ENCODE measurements around the gene FBXO24.

The FBXO24 gene

DNA sequence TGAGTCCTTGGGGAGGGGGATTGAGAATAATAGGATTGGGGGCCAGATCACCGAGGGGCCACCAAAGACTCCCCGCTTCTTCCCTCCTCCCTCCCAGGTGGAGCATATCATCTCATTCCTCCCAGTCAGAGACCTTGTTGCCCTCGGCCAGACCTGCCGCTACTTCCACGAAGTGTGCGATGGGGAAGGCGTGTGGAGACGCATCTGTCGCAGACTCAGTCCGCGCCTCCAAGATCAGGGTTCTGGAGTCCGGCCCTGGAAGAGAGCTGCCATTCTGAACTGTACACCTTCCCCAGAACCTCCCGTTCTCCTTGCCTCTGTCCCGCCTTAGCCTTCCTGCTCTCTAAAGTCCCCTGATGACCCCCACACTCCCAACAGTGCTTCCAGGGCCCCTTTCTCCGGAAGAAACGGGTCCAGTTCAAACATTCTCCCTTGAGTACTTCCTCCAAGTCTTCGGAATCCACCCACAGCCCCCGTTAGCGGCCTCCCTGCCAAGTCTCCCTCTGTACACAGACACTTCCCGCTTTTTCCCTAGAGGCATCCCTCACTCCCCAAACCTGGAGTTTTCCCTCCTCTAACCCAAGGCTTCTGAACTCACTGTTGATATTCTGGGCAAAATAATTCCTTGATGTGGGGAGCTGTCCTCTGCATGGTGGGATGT is 4.1 kb downstream of the FBXO24 start:
- DNase-seq (ENCODE audit: low read depth): no peak

DNA sequence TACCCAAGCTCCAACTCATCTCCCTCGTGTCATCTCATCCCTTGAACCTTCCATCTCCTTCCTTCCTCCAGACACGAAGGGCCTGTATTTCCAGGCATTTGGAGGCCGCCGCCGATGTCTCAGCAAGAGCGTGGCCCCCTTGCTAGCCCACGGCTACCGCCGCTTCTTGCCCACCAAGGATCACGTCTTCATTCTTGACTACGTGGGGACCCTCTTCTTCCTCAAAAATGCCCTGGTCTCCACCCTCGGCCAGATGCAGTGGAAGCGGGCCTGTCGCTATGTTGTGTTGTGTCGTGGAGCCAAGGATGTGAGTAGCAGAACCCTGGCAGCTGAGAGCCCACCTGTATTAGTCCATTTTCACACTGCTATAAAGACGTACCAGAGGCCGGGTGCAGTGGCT is 5.5 kb downstream of the FBXO24 start:
- DNase-seq (ENCODE audit: low read depth): no peak

- no peak for DNase-seq (ENCODE audit: low read depth)
Measured at GRCh38 chr7:100595188-100595587, 9.1 kb downstream of the FBXO24 start.

DNA sequence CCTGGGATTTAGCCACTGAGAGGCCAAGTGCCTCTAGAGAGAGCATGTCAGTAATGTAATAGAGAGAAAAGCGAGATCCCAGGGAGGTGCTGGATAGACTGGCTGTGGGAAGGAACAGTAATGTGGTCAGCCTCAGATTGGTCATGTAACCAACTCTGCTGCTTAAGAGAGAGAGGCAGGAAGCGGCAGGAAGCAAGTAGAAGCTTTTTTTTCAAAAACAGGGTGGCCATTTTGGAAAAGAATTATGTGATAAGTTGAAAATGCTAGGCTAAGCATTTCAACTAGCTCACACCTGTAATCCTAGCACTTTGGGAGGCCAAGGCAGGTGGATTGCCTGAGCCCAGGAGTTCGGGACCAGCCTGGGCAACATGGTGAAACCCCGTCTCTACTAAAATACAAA is 12.3 kb downstream of the FBXO24 start:
- no peak for DNase-seq (ENCODE audit: low read depth)

DNA sequence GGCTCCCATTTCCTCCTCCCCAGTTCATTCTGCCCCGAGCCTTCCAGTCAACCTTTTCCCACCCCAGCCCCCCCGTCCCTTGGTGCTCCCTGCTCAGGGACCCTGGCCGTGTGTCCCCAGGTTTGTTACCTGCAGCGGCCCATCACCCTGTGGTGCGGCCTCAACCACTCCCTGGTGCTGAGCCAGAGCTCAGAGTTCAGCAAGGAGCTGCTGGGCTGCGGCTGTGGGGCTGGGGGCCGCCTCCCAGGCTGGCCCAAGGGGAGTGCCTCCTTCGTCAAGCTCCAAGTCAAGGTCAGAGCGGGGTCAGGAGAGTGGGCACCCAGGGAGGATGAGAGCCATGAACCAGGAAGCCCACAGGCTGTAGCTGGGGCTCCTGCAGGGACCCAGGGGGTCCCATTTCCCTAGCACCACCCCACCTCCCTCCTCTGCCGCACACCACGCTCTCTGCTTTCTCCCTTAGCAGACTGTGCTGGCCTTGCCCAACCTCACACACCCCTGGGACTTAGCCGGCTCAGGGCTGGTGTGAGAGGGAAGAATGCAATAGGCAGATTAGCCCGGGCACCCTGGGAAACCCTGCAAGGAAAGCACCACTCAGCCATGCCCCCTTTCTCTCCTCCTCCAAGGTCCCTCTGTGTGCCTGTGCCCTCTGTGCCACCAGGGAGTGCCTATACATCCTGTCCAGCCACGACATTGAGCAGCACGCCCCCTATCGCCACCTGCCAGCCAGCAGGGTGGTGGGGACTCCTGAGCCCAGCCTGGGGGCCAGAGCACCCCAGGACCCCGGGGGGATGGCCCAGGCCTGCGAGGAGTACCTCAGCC is 14.0 kb downstream of the FBXO24 start:
- no peak for DNase-seq (ENCODE audit: low read depth)

GRCh38 chr7:100600730-100601038 is 14.6 kb downstream of the FBXO24 start:
- DNase-seq (ENCODE audit: low read depth): no peak

DNA sequence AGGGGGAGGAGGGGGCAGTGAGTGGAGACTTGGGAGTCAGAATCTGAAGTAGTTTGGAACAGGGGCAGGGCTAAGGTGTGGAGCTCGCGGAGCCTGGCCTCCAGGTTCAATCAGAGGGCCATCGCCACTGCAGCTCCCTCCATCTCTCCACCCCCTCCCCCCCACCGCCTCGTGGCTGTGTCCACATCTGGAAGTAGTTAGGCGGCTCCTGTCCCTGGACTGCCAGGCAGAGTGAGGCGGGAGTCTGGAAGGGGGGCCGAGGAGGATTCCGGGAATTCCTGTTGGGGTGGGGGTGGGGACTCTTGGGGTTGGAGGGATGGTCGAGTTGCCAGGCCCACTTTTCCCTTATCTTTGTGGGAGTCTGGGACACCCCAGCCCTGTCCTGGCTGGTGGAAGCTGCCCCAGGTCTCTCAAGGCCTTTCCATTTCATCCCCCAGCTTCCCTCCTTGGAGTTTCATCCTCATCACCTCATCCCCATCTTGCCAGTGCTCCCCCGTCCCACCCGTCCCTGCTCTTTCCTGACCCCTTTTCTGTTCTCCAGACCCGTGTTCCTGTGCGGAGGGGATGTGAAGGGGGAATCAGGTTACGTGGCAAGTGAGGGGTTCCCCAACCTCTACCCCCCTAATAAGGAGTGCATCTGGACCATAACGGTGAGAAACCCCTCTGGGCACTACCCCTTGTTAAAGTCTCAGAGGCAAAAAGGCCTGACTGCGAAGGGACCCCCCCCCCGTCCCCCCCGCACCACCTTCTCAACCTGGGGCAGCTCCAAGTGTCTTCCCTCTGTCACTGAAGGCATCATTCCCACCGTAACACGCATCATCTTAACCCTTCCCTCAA is 17.0 kb downstream of the FBXO24 start:
- peak; percentile 58 for DNase-seq (ENCODE audit: low read depth)

- DNase-seq (ENCODE audit: low read depth): no peak
Measured at GRCh38 chr7:100603726-100604027, 17.5 kb downstream of the FBXO24 start.

GRCh38 chr7:100604028-100604975 is 18.2 kb downstream of the FBXO24 start:
- DNase-seq (ENCODE audit: low read depth): peak; percentile 65

DNA sequence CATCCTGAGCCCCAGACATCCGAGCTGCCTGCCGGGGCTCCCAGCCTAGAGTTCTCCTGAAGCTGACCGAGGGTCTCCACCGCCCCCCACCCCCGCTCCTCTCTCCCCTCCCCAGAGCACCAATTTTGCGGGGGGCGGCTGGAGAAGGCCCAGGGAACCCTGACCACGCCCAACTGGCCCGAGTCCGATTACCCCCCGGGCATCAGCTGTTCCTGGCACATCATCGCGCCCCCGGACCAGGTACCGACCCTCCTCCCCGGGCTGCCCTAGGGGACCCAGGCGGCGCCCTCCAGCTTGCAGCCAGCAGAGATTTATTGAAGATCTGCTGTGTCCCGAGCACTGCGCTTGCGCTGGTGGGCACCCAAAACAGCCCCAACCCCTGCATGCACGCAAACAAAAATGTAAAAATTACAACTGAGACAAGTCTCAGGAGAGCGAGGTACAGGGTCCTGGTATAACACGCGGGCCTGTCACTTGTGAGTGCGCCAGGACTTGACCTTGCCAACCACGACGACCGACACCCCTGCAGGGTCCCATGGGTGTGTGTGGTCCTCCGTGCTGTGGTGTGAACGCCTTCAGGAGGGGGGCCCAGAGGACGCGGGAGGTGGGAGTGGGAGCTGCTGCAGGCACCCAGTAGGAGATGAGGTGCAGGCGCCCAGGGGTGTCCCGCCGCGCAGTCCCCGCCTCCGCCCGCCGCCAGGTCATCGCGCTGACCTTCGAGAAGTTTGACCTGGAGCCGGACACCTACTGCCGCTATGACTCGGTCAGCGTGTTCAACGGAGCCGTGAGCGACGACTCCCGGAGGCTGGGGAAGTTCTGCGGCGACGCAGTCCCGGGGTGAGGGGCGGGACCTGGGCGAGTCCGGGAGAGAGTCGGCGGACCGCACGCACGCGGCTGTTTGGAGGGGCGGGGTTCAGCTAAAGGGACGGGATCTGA is 19.1 kb downstream of the FBXO24 start:
- no peak for DNase-seq (ENCODE audit: low read depth)

GRCh38 chr7:100606313-100606712 is 20.2 kb downstream of the FBXO24 start:
- DNase-seq (ENCODE audit: low read depth): no peak

- DNase-seq (ENCODE audit: low read depth): no peak
Measured at GRCh38 chr7:100607111-100607510, 21.0 kb downstream of the FBXO24 start.

DNA sequence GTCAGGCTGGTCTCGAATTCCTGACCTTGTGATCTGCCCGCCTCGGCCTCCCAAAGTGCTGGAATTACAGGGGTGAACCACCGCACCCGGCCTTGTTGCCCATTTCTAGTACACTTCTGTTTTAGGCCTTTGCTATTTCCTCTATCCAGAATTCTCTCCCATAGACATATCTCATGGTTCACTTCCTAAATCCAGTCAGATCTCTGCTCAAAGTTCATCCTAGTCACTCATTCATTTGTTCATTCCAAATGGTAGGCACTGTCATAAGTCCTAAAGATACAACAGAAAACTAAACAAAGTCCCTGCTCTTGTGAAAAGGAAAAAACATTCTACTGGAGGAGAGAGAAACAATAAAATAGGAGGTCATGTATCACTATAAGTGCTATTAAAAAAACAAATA is 23.8 kb downstream of the FBXO24 start:
- no peak for DNase-seq (ENCODE audit: low read depth)

DNA sequence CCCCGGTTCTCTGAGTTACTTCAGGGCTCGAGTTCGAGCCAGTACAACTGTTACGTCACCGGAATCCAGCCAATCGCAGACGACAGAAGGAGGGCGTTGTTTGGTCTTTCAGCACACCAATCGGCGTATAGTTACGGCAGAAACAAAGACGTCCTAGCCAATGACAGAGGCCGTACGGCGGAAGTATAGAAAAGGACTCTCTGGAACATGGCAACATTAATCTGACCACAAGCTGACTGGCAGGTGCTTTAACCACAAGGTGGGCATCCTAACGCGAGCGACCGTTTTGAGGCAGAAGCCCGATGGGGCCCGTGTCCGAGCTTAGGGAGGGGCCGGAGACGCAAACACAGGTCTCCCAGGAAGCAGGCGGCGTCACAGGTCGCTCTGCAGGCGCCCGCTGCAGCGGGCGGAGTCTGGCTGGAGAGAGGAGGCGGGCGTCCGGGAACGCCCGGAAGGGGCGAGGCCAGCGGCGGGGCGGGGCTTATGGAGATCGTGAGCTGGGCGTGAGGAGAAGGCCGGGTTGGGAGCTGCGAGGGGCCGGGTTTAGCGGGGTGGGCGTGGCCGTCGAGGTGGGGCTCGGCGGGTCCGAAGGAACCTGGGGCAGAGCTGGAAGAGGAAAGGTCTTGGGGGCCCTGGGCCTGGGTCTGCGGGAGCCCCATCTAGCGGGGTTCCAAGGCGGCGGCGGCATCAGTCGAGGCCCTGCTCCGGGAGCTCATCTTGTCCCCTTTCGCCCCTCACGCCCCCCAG is 26.0 kb downstream of the FBXO24 start, which contains the start of gene MOSPD3:
MOSPD3 (plus strand) TSS at position 558 of the 747 bp plus-strand sequence. CDS start 252 bp downstream, outside the sequence.
- DNase-seq (ENCODE audit: low read depth): peak; percentile 100

DNA sequence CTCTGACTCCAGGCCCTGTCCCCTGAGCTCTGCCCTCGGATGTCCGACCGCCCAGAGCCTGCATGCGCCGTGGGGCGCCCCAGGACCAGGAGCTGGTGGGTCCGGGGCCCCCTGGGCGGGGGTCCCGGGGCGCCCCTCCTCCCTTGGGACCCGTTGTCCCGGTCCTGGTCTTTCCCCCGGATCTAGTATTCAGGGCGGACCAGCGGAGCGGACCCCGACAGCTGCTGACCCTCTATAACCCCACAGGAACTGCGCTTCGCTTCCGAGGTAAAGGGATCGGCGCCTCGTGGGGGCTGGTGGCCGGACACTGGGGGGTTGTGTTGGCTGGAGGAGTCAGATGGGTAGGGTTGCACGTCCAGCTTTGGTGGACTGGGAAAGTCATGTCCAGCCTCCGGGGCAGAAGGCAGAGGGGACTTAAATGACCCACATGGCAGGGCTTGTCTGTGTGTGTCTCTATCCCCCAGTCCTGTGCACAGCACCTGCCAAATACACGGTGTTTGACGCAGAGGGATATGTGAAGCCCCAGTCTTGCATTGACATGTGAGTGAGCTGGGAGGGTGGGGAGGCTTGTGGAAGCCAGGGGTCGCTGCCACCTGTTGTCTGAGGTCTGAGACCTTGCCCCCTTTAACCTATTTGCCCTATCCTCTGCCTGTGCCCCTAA is 26.7 kb downstream of the FBXO24 start:
- no peak for DNase-seq (ENCODE audit: low read depth)

- no peak for DNase-seq (ENCODE audit: low read depth)
Measured at GRCh38 chr7:100613412-100614175, 27.5 kb downstream of the FBXO24 start.

- DNase-seq (ENCODE audit: low read depth): no peak
Measured at GRCh38 chr7:100614308-100614861, 28.3 kb downstream of the FBXO24 start.

DNA sequence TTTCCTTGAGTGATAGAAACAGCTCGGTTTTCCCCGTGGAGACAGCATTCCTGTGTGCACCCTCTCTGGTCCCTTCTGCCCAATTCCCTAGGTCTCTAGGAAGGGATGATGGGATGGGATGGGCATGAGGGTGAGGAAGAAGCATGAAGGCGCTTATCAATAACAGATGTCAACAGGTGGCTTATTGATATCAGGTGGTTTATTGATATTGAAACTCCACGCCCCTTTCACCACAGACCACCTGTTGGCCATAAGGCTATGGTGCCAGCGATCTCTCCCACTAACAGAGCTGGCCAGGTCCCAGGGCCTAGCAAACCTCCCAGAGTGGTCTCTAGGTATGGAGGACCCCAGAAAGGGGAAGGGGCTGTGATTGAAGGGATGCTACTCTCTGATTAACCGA is 34.1 kb downstream of the FBXO24 start:
- no peak for DNase-seq (ENCODE audit: low read depth)
